K562 (cell line): ENCODE data around the gene FPR1. TPM values are rescaled to one million over a fixed set of nuclear protein-coding genes. Genes with fewer than 3 reads are reported as not detected.

ENCODE experiments used
- FOXK2 ChIP-seq, 2 experiments: fragments of 450-650 bp; IDR thresholded peaks in 1 of 2; conservative IDR thresholded peaks in 1 of 2; 2 replicates each; pipeline ENCODE4 v1.6.1; 2016; ENCODE audit warnings: low read depth in 2 of 2, mild to moderate bottlenecking in 1 of 2
- GATAD2B ChIP-seq: fragments of 450-650 bp; IDR thresholded peaks from 2 replicates; pipeline ENCODE4 v1.6.1; 2017; ENCODE audit warnings: mild to moderate bottlenecking, borderline replicate concordance
- MAZ ChIP-seq, 2 experiments: fragments of 450-650 bp in 1 of 2; sonication (generic) in 1 of 2; formaldehyde crosslinking; IDR thresholded peaks in 1 of 2; conservative IDR thresholded peaks in 1 of 2; 2 replicates each; pipeline versions ENCODE4 v1.4.0 to v1.5.0; 2020; ENCODE audit warnings: mild to moderate bottlenecking in 1 of 2, missing genetic modification reagents in 1 of 2
- PCBP1 ChIP-seq: fragments of 200-400 bp; formaldehyde crosslinking; IDR thresholded peaks from 2 replicates; pipeline ENCODE4 v1.6.1; 2018; ENCODE audit warnings: mild to moderate bottlenecking, low read depth, low read length; ENCODE audit not compliant: poor library complexity, severe bottlenecking
- SMAD3 ChIP-seq: fragments of 450-650 bp; formaldehyde crosslinking; conservative IDR thresholded peaks from 2 replicates; pipeline ENCODE4 v1.4.0; 2020; ENCODE audit warnings: mild to moderate bottlenecking
- YBX1 ChIP-seq: fragments of 450-650 bp; IDR thresholded peaks from 2 replicates; pipeline ENCODE4 v1.7.1; 2016; ENCODE audit warnings: mild to moderate bottlenecking
- ZNF146 ChIP-seq: IDR thresholded peaks from one replicate; pipeline ENCODE4 v1.6.1; 2018; ENCODE audit warnings: missing compliant biosample characterization; ENCODE audit not compliant: unreplicated experiment
- ZNF197 ChIP-seq: fragments of 200-800 bp; sonication (Bioruptor generic); IDR thresholded peaks from 2 replicates; pipeline ENCODE4 v1.6.1; 2016; ENCODE audit warnings: low read depth, missing genetic modification characterization, missing compliant biosample characterization
- ZNF695 ChIP-seq: fragments of 450-650 bp; formaldehyde crosslinking; IDR thresholded peaks from 2 replicates; pipeline ENCODE4 v1.4.0; 2020; ENCODE audit warnings: mild to moderate bottlenecking, moderate library complexity
- polyA plus RNA-seq, 8 experiments: library from polyadenylated mRNA; depleted of rRNA in 4 of 8; stranded (reverse) in 5 of 8; unstranded in 3 of 8; fragments of >200 nt; fragmentation: Nextera tagmentation in 2 of 8; fragmentation: Illumina TruSeq in 1 of 8; extraction: Ambion mirVana in 2 of 8; extraction: Trizol in 1 of 8; gene quantifications; 2 replicates each; pipeline versions ENCODE4 v1.2.1 to v1.2.3, GENCODE V29; 2011 to 2014; ENCODE audit warnings: inconsistent platforms in 1 of 8, missing spikeins in 1 of 8
- total RNA-seq, 7 experiments: library from RNA; depleted of rRNA in 6 of 7; stranded (reverse); fragments of >200 nt in 6 of 7; fragmentation: Illumina TruSeq in 2 of 7; extraction: Trizol in 2 of 7; gene quantifications; 2 replicates each; pipeline versions ENCODE4 v1.2.1 to v1.2.3, GENCODE V29; 2011 to 2021; ENCODE audit warnings: low replicate concordance in 1 of 7
- TF ChIP-seq, protein P1 (sequence below), 2 experiments: fragments of 200-800 bp in 1 of 2; sonication (Bioruptor generic) in 1 of 2; sonication (generic) in 1 of 2; formaldehyde crosslinking in 1 of 2; IDR thresholded peaks in 1 of 2; conservative IDR thresholded peaks in 1 of 2; 2 replicates each; pipeline versions ENCODE4 v1.5.0 to v1.6.1; 2016 to 2020; ENCODE audit warnings: missing compliant biosample characterization in 1 of 2, missing genetic modification characterization in 1 of 2, missing genetic modification reagents in 1 of 2
- TF ChIP-seq, protein P2 (sequence below): fragments of 150-350 bp; IDR thresholded peaks from 2 replicates; pipeline ENCODE4 v1.6.1; 2014; ENCODE audit warnings: low read depth, mild to moderate bottlenecking, low read length, borderline replicate concordance
- TF ChIP-seq, protein P3 (sequence below): sonication (generic); formaldehyde crosslinking; IDR thresholded peaks from 2 replicates; pipeline ENCODE4 v1.9.0; 2022; ENCODE audit warnings: mild to moderate bottlenecking, missing genetic modification reagents
- TF ChIP-seq, protein P4 (sequence below): sonication (generic); formaldehyde crosslinking; IDR thresholded peaks from 2 replicates; pipeline ENCODE4 v1.8.0; 2022; ENCODE audit warnings: mild to moderate bottlenecking, missing genetic modification reagents
- TF ChIP-seq, protein P5 (sequence below): sonication (generic); formaldehyde crosslinking; IDR thresholded peaks from 2 replicates; pipeline ENCODE4 v1.8.0; 2022; ENCODE audit warnings: mild to moderate bottlenecking, missing genetic modification reagents
- TF ChIP-seq, protein P6 (sequence below): fragments of 250-450 bp; sonication (Bioruptor Pico); IDR thresholded peaks from 2 replicates; pipeline ENCODE4 v1.4.0; 2020; ENCODE audit warnings: mild to moderate bottlenecking

FPR1 gene
- total and polyA plus RNA-seq, 9 of the 15 experiments (the other 6 are each of a cell fraction or from before 2014, with no cell fraction given) = 0.06 to 0.25 (median 0.14) TPM; not detected in 4

DNA sequence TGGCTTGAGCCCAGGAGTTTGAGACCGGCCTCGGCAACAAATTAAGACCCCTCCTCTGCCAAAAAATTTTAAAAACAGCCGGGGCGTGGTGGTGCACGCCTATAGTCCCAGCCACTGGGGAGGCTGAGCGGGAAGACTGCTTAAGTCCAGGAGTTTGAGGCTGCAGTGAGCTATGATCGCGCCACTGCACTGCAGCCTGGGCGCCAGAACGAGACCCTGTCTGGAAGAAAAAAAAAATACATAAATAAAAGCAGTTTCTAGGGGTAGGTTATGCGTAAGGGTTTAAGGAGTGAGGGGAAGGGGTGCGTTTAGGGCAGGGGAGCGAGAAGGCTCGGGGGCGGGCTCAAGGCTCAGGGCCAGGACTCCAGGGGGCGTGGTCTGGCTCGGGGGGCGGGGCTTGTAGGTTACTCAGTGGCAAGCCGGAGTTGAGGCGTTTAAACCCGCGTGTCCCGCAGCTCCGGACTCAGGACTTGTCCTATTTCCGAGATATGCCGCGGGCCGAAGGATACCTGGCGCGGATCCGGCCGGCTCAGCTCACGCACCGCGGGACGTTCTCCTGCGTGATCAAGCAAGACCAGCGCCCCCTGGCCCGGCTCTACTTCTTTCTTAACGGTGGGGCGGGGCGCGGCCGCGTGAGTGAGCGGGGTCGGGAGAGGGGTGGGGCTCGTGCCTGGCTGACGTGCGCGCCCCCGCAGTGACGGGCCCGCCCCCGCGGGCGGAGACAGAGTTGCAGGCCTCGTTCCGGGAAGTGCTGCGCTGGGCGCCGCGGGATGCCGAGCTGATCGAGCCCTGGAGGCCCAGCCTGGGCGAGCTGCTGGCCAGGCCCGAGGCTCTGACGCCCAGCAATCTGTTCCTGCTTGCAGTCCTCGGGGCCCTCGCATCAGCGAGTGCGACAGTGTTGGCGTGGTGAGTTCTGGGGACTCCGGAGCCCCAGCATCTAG, 47.8 kb downstream of the FPR1 start (continued):
- peak; percentile 80; the same call in 1 of the 2 replicates for TF ChIP-seq SMAD3 (CRISPR knock-in tag)
- no peak for TF ChIP-seq FOXK2 (conservative IDR thresholded peaks at IDR 0.05 in 1 of 2, IDR thresholded peaks at IDR 0.05 in 1 of 2; ENCODE audit: low read depth in 2 of 2)
- TF ChIP-seq, protein P1, sequence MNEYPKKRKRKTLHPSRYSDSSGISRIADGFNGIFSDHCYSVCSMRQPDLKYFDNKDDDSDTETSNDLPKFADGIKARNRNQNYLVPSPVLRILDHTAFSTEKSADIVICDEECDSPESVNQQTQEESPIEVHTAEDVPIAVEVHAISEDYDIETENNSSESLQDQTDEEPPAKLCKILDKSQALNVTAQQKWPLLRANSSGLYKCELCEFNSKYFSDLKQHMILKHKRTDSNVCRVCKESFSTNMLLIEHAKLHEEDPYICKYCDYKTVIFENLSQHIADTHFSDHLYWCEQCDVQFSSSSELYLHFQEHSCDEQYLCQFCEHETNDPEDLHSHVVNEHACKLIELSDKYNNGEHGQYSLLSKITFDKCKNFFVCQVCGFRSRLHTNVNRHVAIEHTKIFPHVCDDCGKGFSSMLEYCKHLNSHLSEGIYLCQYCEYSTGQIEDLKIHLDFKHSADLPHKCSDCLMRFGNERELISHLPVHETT (CRISPR knock-in tag; conservative IDR thresholded peaks at IDR 0.05 in 1 of 2, IDR thresholded peaks at IDR 0.05 in 1 of 2) = peak in 1 of 2 experiments; percentile 71; a peak in 2 of 4 replicates
- TF ChIP-seq ZNF197 (CRISPR knock-in tag) = peak; percentile 79; the same call in 1 of the 2 replicates
- TF ChIP-seq, protein P2, sequence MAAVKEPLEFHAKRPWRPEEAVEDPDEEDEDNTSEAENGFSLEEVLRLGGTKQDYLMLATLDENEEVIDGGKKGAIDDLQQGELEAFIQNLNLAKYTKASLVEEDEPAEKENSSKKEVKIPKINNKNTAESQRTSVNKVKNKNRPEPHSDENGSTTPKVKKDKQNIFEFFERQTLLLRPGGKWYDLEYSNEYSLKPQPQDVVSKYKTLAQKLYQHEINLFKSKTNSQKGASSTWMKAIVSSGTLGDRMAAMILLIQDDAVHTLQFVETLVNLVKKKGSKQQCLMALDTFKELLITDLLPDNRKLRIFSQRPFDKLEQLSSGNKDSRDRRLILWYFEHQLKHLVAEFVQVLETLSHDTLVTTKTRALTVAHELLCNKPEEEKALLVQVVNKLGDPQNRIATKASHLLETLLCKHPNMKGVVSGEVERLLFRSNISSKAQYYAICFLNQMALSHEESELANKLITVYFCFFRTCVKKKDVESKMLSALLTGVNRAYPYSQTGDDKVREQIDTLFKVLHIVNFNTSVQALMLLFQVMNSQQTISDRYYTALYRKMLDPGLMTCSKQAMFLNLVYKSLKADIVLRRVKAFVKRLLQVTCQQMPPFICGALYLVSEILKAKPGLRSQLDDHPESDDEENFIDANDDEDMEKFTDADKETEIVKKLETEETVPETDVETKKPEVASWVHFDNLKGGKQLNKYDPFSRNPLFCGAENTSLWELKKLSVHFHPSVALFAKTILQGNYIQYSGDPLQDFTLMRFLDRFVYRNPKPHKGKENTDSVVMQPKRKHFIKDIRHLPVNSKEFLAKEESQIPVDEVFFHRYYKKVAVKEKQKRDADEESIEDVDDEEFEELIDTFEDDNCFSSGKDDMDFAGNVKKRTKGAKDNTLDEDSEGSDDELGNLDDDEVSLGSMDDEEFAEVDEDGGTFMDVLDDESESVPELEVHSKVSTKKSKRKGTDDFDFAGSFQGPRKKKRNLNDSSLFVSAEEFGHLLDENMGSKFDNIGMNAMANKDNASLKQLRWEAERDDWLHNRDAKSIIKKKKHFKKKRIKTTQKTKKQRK = no peak
- TF ChIP-seq ZNF146 (CRISPR knock-in tag) = no peak
- TF ChIP-seq, protein P3, sequence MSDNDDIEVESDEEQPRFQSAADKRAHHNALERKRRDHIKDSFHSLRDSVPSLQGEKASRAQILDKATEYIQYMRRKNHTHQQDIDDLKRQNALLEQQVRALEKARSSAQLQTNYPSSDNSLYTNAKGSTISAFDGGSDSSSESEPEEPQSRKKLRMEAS = peak; percentile 81
- TF ChIP-seq, protein P4, sequence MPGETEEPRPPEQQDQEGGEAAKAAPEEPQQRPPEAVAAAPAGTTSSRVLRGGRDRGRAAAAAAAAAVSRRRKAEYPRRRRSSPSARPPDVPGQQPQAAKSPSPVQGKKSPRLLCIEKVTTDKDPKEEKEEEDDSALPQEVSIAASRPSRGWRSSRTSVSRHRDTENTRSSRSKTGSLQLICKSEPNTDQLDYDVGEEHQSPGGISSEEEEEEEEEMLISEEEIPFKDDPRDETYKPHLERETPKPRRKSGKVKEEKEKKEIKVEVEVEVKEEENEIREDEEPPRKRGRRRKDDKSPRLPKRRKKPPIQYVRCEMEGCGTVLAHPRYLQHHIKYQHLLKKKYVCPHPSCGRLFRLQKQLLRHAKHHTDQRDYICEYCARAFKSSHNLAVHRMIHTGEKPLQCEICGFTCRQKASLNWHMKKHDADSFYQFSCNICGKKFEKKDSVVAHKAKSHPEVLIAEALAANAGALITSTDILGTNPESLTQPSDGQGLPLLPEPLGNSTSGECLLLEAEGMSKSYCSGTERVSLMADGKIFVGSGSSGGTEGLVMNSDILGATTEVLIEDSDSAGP (CRISPR knock-in tag) = no peak
- TF ChIP-seq, protein P5, sequence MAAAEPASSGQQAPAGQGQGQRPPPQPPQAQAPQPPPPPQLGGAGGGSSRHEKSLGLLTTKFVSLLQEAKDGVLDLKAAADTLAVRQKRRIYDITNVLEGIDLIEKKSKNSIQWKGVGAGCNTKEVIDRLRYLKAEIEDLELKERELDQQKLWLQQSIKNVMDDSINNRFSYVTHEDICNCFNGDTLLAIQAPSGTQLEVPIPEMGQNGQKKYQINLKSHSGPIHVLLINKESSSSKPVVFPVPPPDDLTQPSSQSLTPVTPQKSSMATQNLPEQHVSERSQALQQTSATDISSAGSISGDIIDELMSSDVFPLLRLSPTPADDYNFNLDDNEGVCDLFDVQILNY (CRISPR knock-in tag) = no peak
- TF ChIP-seq, protein P6, sequence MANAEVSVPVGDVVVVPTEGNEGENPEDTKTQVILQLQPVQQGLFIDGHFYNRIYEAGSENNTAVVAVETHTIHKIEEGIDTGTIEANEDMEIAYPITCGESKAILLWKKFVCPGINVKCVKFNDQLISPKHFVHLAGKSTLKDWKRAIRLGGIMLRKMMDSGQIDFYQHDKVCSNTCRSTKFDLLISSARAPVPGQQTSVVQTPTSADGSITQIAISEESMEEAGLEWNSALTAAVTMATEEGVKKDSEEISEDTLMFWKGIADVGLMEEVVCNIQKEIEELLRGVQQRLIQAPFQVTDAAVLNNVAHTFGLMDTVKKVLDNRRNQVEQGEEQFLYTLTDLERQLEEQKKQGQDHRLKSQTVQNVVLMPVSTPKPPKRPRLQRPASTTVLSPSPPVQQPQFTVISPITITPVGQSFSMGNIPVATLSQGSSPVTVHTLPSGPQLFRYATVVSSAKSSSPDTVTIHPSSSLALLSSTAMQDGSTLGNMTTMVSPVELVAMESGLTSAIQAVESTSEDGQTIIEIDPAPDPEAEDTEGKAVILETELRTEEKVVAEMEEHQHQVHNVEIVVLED (CRISPR knock-in tag) = peak; percentile 95
- TF ChIP-seq GATAD2B = no peak
- peak; percentile 95 to 97 for TF ChIP-seq MAZ (CRISPR knock-in tag; conservative IDR thresholded peaks at IDR 0.05 in 1 of 2, IDR thresholded peaks at IDR 0.05 in 1 of 2)
- TF ChIP-seq YBX1 = no peak
- TF ChIP-seq PCBP1 = peak; percentile 80
- 0 out of 2 replicates have a peak, but pooled peaks have one; percentile 65 for TF ChIP-seq ZNF695 (CRISPR knock-in tag)
